ENCODE measurements around the gene RAP1GAP.
"Not testable (repeated sequence)": the region's sequence is repeated elsewhere in the genome, so short reads cannot be mapped to it uniquely, and the experiment has no call there.

RAP1GAP gene

GRCh38 chr1:21685946-21686678, 17.0 kb upstream of the RAP1GAP start:
- H3K36me3 ChIP-seq, result peaks cover 94 to 100% (median 99%) of the 10 kb centered on the region in 11 experiments
- H3K27ac ChIP-seq, result no peak overlapping the region
- H4K20me1 ChIP-seq, result peaks cover 0 to 31% (median 0%) of the 10 kb centered on the region in 11 experiments; a peak in 4 of 22 replicates
- H3K9me3 ChIP-seq (replicated peaks in 1 of 11), result peaks cover 0 to 22% (median 16%) of the 10 kb centered on the region in 11 experiments; a peak in 18 of 22 replicates
- peaks cover 0 to 4% (median 0%) of the 10 kb centered on the region in 10 experiments; a peak in 1 of 20 replicates for H3K4me1 ChIP-seq
- H3K27me3 ChIP-seq, result no peaks in the 10 kb centered on the region
- no peak for TF ChIP-seq Cebpa-rat (IDR thresholded peaks at IDR 0.05)
- H3K9ac ChIP-seq, result no peak overlapping the region
- H3K4me2 ChIP-seq, result 0 out of 22 replicates have a peak overlapping the region, but pooled peaks of 1 of the 11 experiments have one; percentile 5
- H3K4me3 ChIP-seq, result no peak overlapping the region

GRCh38 chr1:21681426-21681825, 12.3 kb upstream of the RAP1GAP start:
- Histone ChIP-seq H3K27me3 (no peaks in the 10 kb centered on the region), H3K4me2 (no peak overlapping the region), H3K4me1 (peaks cover 0 to 16% (median 10%) of the 10 kb centered on the region in 10 experiments; a peak in 16 of 20 replicates), H3K27ac (no peak overlapping the region), H3K9me3 (replicated peaks in 1 of 11) (peaks cover 0 to 18% (median 13%) of the 10 kb centered on the region in 11 experiments; a peak in 17 of 22 replicates), H3K36me3 (peaks cover 74 to 96% (median 94%) of the 10 kb centered on the region in 11 experiments), H3K9ac (no peak overlapping the region), H3K4me3 (no peak overlapping the region), H4K20me1 (peaks cover 0 to 16% (median 6%) of the 10 kb centered on the region in 11 experiments; a peak in 11 of 22 replicates)
- TF ChIP-seq Cebpa-rat (IDR thresholded peaks at IDR 0.05), result no peak

DNA sequence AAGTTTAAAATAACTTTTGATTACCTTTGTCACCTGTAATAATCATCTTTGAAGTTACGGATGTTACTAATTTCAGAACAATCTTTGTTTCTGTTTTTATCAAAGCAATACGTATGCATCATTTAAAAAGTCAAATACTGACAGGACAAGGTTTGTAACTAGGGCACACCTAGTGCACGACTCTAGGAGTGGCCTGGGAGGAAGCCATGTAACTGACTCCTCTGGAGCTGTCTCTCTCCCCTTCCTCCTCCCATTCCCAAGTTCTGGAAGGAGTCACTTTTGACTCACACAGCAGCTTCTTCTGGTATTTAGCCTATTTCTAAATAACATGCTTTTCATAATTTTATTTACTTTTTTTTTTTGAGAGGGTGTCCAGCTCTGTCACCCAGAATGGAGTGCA, 11.8 kb upstream of the RAP1GAP start:
- peaks cover 68 to 91% (median 89%) of the 10 kb centered on the region in 11 experiments for H3K36me3 ChIP-seq
- peaks cover 0 to 21% (median 15%) of the 10 kb centered on the region in 10 experiments; a peak in 16 of 20 replicates for H3K4me1 ChIP-seq
- H3K4me2 ChIP-seq, result no peak overlapping the region
- H3K4me3 ChIP-seq, result no peak overlapping the region
- peaks cover 0 to 16% (median 6%) of the 10 kb centered on the region in 11 experiments; a peak in 10 of 22 replicates for H4K20me1 ChIP-seq
- no peak overlapping the region for H3K9ac ChIP-seq
- H3K27me3 ChIP-seq, result no peaks in the 10 kb centered on the region
- no peak for TF ChIP-seq Cebpa-rat (IDR thresholded peaks at IDR 0.05)
- H3K9me3 ChIP-seq (replicated peaks in 1 of 11), result peaks cover 0 to 13% (median 11%) of the 10 kb centered on the region in 11 experiments; a peak in 16 of 22 replicates
- no peak overlapping the region for H3K27ac ChIP-seq

GRCh38 chr1:21680381-21680780, 11.2 kb upstream of the RAP1GAP start:
- Histone ChIP-seq H4K20me1 (peaks cover 0 to 16% (median 6%) of the 10 kb centered on the region in 11 experiments; a peak in 9 of 22 replicates), H3K9ac (no peak overlapping the region), H3K4me3 (no peak overlapping the region), H3K4me2 (no peak overlapping the region), H3K27ac (no peak overlapping the region), H3K36me3 (peaks cover 63 to 86% (median 83%) of the 10 kb centered on the region in 11 experiments), H3K27me3 (no peaks in the 10 kb centered on the region), H3K9me3 (replicated peaks in 1 of 11) (peaks cover 0 to 9% (median 7%) of the 10 kb centered on the region in 11 experiments; a peak in 16 of 22 replicates), H3K4me1 (peaks cover 0 to 25% (median 19%) of the 10 kb centered on the region in 10 experiments; a peak in 15 of 20 replicates)
- no peak for TF ChIP-seq Cebpa-rat (IDR thresholded peaks at IDR 0.05)

- H3K4me2 ChIP-seq, result peak overlapping the region in 7 of 11 experiments; percentile 0 to 55 (median 36); a peak in 5 of 22 replicates
- H4K20me1 ChIP-seq, result peaks cover 9 to 45% (median 16%) of the 10 kb centered on the region in 11 experiments; a peak in 15 of 22 replicates
- no peak overlapping the region for H3K4me3 ChIP-seq
- H3K27ac ChIP-seq, result no peak overlapping the region
- no peak overlapping the region for H3K9ac ChIP-seq
- peaks cover 29 to 53% (median 45%) of the 10 kb centered on the region in 10 experiments for H3K4me1 ChIP-seq
- no peaks in the 10 kb centered on the region for H3K9me3 ChIP-seq (replicated peaks in 1 of 11)
- TF ChIP-seq Cebpa-rat (IDR thresholded peaks at IDR 0.05), result no peak
- H3K36me3 ChIP-seq, result peaks cover 32 to 54% (median 51%) of the 10 kb centered on the region in 11 experiments
- H3K27me3 ChIP-seq, result no peaks in the 10 kb centered on the region
These were observed 8.0 kb upstream of the RAP1GAP start for GRCh38 chr1:21677168-21677567.

DNA sequence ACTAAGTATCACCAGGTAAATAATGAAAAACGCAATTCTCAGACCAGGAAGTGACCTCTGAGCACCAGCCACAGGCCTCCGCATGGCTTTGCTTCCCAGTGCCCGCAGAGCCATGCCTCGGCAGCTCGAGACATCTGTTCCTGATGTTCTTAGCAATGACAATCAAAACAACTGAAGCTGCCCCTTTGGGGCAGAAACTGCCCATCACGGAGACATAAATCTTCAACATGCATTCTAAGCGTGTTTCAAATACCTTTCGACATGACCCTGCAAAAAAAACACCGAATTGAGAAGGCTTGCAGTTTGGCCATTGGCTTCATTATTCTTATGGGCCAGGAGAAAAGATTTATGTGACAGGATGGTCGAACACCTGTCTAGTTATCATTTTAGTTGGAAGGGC, 5.8 kb upstream of the RAP1GAP start:
- Histone ChIP-seq H3K9me3 (replicated peaks in 1 of 11) (no peaks in the 10 kb centered on the region), H3K9ac (no peak overlapping the region), H3K4me3 (no peak overlapping the region), H3K27me3 (peaks cover 0 to 2% (median 0%) of the 10 kb centered on the region in 11 experiments; a peak in 1 of 22 replicates), H3K36me3 (peaks cover 16 to 32% (median 29%) of the 10 kb centered on the region in 11 experiments), H3K4me1 (peaks cover 40 to 62% (median 51%) of the 10 kb centered on the region in 10 experiments), H4K20me1 (peaks cover 9 to 54% (median 24%) of the 10 kb centered on the region in 11 experiments; a peak in 15 of 22 replicates), H3K4me2 (peak overlapping the region in 5 of 11 experiments; percentile 33 to 81 (median 55); a peak in 6 of 22 replicates), H3K27ac (no peak overlapping the region)
- TF ChIP-seq Cebpa-rat (IDR thresholded peaks at IDR 0.05), result no peak

- Histone ChIP-seq H3K4me1 (peaks cover 47 to 74% (median 61%) of the 10 kb centered on the region in 10 experiments), H3K27ac (peak overlapping the region in 1 of 11 experiments; percentile 54; a peak in 1 of 22 replicates), H3K4me2 (peak overlapping the region; percentile 54 to 86 (median 73)), H3K27me3 (peaks cover 0 to 12% (median 7%) of the 10 kb centered on the region in 11 experiments; a peak in 15 of 22 replicates), H3K36me3 (peaks cover 5 to 21% (median 18%) of the 10 kb centered on the region in 11 experiments), H3K9ac (peak overlapping the region in 3 of 11 experiments; percentile 15 to 34 (median 33); a peak in 2 of 22 replicates), H4K20me1 (peaks cover 9 to 54% (median 24%) of the 10 kb centered on the region in 11 experiments; a peak in 15 of 22 replicates)
- H3K9me3 ChIP-seq (replicated peaks in 1 of 11); H3K4me3 ChIP-seq: not testable (repeated sequence)
These were observed 4.7 kb upstream of the RAP1GAP start for GRCh38 chr1:21673853-21674252.

DNA sequence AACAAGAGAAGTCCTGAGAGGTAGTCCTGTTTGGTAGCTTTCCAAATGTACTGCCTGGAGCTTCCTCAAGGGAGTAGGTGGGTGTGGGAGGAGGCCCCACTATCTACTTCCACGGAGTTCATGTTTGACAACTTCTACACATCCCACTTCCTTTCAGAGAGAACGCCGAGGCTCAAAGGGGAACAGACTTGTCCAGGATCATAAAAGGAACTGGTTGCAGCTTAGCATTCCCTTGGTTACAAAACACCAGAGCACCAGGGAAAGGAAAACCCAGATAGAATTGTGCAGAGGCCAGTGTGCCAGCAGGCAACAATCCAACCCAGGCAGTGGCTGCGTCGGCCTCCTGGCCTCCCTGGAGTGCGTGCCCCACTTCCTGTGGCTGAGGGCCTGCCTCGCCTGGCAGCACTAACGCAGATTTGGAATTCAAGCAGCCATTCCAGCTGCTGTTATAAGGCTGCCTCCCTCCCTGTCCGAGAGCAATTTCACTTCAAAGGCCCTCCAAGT, 4.2 kb upstream of the RAP1GAP start:
- peaks cover 52 to 79% (median 66%) of the 10 kb centered on the region in 10 experiments for H3K4me1 ChIP-seq
- H3K27me3 ChIP-seq, result peaks cover 0 to 18% (median 11%) of the 10 kb centered on the region in 11 experiments; a peak in 16 of 22 replicates
- peak overlapping the region in 4 of 11 experiments; percentile 15 to 34 (median 31); a peak in 6 of 22 replicates for H3K9ac ChIP-seq
- H3K36me3 ChIP-seq, result peaks cover under 1 to 15% (median 13%) of the 10 kb centered on the region in 11 experiments; a peak in 19 of 22 replicates
- no peak overlapping the region for H3K4me3 ChIP-seq
- H3K27ac ChIP-seq, result peak overlapping the region in 2 of 11 experiments; percentile 7 to 54; a peak in 1 of 22 replicates
- H4K20me1 ChIP-seq, result peaks cover 9 to 54% (median 24%) of the 10 kb centered on the region in 11 experiments; a peak in 15 of 22 replicates
- TF ChIP-seq Cebpa-rat (IDR thresholded peaks at IDR 0.05), result no peak
- H3K4me2 ChIP-seq, result peak overlapping the region; percentile 54 to 86 (median 73)
- no peaks in the 10 kb centered on the region for H3K9me3 ChIP-seq (replicated peaks in 1 of 11)
